T-helper 17 cell (primary cell): ENCODE measurements around the gene USP40. TPM values are rescaled to one million over a fixed set of nuclear protein-coding genes. Genes with fewer than 3 reads are reported as not detected.

Experiments used
- ATAC-seq: fragments of 150-1000 bp; cut with Tn5 transposase; 2 replicates; pipeline ENCODE4 v1.10.0; 2021; ENCODE audit warnings: mild to moderate bottlenecking, moderate library complexity
- DNase-seq, 3 donors: peaks; one replicate each; pipeline versions ENCODE4 v3.0.0 to v3.0.0-alpha.2; 2020 to 2021
- H3K9me3 ChIP-seq: one replicate; pipeline ENCODE4 v1.7.0; 2013; ENCODE audit warnings: low read length, mild to moderate bottlenecking; ENCODE audit not compliant: control insufficient read depth, poor library complexity, severe bottlenecking
- H3K27ac Mint-ChIP-seq: one replicate; pipeline ENCODE4 v1.8.0; 2022; ENCODE audit warnings: mild to moderate bottlenecking, moderate library complexity, mixed read lengths
- H3K27me3 Mint-ChIP-seq: one replicate; pipeline ENCODE4 v1.8.0; 2022; ENCODE audit warnings: mixed read lengths
- H3K36me3 Mint-ChIP-seq: one replicate; pipeline ENCODE4 v1.8.0; 2022; ENCODE audit warnings: low read depth, mixed read lengths
- H3K4me1 Mint-ChIP-seq: one replicate; pipeline ENCODE4 v1.8.0; 2022; ENCODE audit warnings: mild to moderate bottlenecking, mixed read lengths
- H3K4me3 Mint-ChIP-seq: one replicate; pipeline ENCODE4 v1.8.0; 2022; ENCODE audit warnings: mild to moderate bottlenecking, moderate library complexity, mixed read lengths
- total RNA-seq, 4 donors: library from RNA in 2 of 4; stranded (reverse) in 2 of 4; gene quantifications; one replicate each; pipeline ENCODE4 v1.2.3 and lab custom pipeline; 2022 to 2026

Gene USP40
- total RNA-seq, 2 donors from 2014 or later = 10.7 to 14.0 TPM

DNA sequence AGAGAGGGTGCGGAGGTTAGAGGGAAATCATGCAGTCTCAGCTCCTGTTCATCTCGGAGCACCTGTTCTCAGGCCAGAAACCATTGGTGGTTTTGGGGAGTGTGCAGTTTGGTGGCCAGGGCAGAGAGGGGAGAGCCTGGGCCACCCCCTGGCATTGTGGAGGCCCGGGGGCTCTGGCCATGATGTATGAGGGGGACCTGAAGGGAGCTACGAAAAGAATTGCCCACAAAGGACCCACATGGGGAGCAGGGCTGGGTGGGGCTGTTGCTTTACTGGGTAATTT is 124.6 kb downstream of the USP40 start:
- Mint-ChIP-seq H3K27ac (peak overlapping the region; percentile 32), H3K4me1 (peaks cover 25% of the 10 kb centered on the region), H3K36me3 (peaks cover 11% of the 10 kb centered on the region), H3K4me3 (no peak overlapping the region), H3K27me3 (no peaks in the 10 kb centered on the region)
- no peak for DNase-seq
- no peak for ATAC-seq
- H3K9me3 ChIP-seq = no peaks in the 10 kb centered on the region

DNA sequence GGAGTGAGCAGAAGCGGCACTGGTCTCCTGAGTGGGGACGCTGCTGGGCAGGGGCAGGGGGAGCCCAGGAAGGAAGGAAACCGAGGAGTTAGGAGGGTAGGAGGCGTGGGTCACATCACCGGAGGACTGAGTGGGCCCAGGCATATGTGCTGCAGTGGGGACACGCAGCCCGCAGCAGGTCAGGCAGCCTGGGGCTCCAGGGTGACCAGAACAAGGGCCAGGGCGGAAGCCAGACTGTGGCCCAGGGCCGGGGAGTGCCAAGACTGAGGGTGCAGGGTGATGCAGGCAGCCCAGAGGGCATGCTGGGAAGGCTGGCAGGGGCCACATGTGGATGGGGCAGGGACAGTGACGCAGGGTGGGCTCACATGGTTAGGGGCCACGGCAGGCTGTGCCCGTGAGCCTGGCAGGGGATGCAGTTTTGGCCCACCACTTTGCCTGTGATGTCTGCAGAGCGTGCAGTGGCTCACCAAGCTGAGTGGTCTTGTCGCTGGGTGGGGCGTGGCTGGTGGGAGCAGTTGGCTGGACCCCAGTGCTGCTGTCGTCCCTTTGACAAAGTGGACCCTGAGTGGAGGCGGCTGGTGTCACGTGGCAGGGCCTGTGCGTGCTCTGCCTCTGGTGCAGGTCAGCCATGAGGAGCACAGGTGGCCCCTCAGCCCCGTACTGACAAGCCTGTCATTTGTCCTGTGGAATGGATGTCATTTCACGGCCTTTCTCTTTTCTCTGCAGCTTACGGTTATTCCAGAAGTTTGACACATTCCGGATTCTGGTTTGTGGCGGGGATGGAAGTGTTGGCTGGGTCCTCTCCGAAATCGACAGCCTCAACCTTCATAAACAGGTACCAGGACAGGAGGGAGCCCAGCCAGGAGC is 125.2 kb downstream of the USP40 start:
- no peaks in the 10 kb centered on the region for H3K9me3 ChIP-seq
- H3K27ac Mint-ChIP-seq = peak overlapping the region; percentile 84
- no peak overlapping the region for H3K4me3 Mint-ChIP-seq
- ATAC-seq = no peak
- no peaks in the 10 kb centered on the region for H3K27me3 Mint-ChIP-seq
- peaks cover 25% of the 10 kb centered on the region for H3K4me1 Mint-ChIP-seq
- no peak for DNase-seq
- peaks cover 13% of the 10 kb centered on the region for H3K36me3 Mint-ChIP-seq

DNA sequence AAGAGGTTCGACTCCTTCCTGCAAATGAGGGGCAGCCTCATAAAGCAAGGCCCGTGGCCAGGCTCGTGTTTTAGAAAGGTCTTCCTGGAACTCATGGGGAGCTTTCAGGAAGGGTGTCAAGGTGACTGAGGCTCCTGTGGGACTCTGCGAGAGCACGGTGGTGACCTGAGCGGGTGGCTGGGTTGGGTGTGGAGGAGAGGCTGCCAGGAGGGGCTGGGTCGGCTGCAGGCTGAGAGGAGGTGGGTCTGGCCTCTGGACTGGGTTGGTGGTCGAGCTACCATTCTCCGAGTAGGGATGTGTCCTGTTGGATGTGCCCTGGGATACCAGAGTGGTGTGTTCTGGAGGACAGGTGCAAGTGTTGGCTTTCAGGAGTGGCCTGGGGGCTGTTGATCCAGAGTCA is 125.9 kb downstream of the USP40 start:
- no peaks in the 10 kb centered on the region for H3K27me3 Mint-ChIP-seq
- ATAC-seq (no peak), DNase-seq (no peak)
- peak overlapping the region; percentile 84 for H3K27ac Mint-ChIP-seq
- H3K4me1 Mint-ChIP-seq = peaks cover 25% of the 10 kb centered on the region
- H3K4me3 Mint-ChIP-seq = no peak overlapping the region
- H3K9me3 ChIP-seq = no peaks in the 10 kb centered on the region
- peaks cover 13% of the 10 kb centered on the region for H3K36me3 Mint-ChIP-seq

DNA sequence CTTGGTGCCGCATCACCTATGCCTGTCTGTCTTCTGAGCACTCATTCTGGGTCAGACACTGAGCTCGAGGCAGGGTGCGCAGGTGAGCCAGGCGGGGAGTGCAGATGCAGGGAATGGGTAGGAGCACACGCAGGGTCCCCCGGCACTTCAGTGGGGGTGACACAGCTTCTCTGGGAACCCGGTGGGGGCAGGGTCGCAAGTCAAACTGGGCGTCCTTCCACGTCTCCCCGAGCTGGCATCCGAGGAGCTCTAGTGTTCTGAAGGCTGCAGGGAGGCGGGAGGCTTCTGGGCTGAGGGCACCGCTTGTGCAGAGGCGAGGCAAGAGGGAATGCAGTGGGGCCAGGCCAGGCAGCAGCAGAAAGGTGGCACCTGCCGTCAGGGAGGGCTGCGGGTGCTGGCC is 126.3 kb downstream of the USP40 start:
- ATAC-seq (no peak), DNase-seq (no peak)
- H3K27ac Mint-ChIP-seq = peak overlapping the region; percentile 84
- no peak overlapping the region for H3K4me3 Mint-ChIP-seq
- H3K36me3 Mint-ChIP-seq = peaks cover 13% of the 10 kb centered on the region
- peaks cover 25% of the 10 kb centered on the region for H3K4me1 Mint-ChIP-seq
- no peaks in the 10 kb centered on the region for H3K9me3 ChIP-seq
- H3K27me3 Mint-ChIP-seq = no peaks in the 10 kb centered on the region

DNA sequence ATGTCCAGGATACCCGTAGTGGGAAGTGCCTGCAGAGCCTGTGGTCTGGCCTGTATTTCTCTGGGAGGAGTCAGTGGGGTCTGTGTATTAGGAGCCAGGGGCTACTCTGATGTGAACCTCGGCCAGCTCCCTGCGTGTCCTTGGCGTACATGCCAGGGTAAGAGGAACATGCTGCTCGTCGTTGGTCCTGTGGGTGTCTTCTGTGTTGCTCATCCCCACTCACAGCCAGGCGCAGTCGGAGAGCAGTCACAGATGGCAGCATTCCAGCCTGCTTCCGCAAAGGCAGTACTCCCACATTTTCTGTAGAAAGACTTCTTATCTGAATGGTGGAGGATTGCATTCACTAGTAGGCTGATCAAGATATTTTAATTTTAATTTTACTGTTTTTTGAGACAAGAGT is 127.4 kb downstream of the USP40 start:
- DNase-seq = no peak
- H3K36me3 Mint-ChIP-seq = peaks cover 10% of the 10 kb centered on the region
- peaks cover 18% of the 10 kb centered on the region for H3K4me1 Mint-ChIP-seq
- no peak for ATAC-seq
- no peaks in the 10 kb centered on the region for H3K9me3 ChIP-seq
- no peaks in the 10 kb centered on the region for H3K27me3 Mint-ChIP-seq
- peak overlapping the region; percentile 84 for H3K27ac Mint-ChIP-seq
- H3K4me3 Mint-ChIP-seq = no peak overlapping the region

DNA sequence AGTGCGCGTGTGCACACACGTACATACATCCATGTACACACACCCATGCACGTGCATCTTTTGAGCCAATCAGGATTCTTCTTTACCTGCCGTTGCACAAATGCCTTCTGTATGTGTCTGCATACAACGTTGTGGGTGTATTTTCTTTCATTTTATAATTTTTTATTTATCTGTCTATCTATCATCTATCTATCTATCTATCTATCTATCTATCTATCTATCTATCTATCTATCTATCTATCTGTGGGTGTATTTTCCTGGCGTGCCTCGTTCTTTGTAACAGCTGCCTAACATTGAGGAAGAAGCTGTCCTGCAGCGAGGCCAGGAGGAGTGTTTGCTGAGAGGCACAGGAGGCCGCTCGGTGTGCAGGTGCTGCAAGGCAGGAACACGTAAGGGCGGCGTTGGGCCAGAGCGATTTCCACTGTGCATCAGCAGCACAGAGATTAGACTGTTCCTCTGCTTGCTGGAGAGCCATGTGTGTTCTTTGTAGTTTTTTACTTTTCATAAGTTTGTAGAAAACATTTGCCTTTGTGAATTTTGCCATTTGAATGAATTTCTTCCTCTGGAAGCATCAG is 127.9 kb downstream of the USP40 start:
- DNase-seq (no peak), ATAC-seq (no peak)
- peak overlapping the region; percentile 84 for H3K27ac Mint-ChIP-seq
- no peak overlapping the region for H3K4me3 Mint-ChIP-seq
- no peaks in the 10 kb centered on the region for H3K27me3 Mint-ChIP-seq
- peaks cover 10% of the 10 kb centered on the region for H3K36me3 Mint-ChIP-seq
- peaks cover 16% of the 10 kb centered on the region for H3K4me1 Mint-ChIP-seq
- H3K9me3 ChIP-seq = no peaks in the 10 kb centered on the region

DNA sequence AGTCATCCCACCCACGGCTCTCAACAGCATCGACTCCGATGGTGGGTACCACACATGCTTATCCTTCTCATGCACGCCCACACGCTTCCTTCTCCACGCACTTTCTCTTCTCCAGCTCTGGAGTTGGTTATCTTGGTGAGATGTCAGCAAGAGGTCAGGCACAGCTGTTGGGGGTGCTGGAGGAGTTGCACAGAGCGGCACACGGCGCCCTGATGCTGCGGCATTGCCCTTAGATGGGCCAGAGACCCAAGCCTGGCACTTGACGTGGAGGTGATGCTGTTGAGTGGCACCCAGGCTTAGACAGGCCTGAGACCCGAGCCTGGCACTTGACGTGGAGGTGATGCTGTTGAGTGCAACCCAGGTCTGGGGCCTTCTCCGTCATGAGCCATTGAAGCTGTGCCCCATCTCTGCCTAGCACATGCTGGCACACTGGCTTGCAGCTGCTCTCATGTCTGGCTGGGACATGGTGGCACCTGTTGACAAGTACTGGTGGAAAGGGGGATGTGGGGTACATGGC is 129.1 kb downstream of the USP40 start:
- Mint-ChIP-seq H3K27ac (peak overlapping the region; percentile 60), H3K4me1 (peaks cover 12% of the 10 kb centered on the region)
- DNase-seq = no peak

DNA sequence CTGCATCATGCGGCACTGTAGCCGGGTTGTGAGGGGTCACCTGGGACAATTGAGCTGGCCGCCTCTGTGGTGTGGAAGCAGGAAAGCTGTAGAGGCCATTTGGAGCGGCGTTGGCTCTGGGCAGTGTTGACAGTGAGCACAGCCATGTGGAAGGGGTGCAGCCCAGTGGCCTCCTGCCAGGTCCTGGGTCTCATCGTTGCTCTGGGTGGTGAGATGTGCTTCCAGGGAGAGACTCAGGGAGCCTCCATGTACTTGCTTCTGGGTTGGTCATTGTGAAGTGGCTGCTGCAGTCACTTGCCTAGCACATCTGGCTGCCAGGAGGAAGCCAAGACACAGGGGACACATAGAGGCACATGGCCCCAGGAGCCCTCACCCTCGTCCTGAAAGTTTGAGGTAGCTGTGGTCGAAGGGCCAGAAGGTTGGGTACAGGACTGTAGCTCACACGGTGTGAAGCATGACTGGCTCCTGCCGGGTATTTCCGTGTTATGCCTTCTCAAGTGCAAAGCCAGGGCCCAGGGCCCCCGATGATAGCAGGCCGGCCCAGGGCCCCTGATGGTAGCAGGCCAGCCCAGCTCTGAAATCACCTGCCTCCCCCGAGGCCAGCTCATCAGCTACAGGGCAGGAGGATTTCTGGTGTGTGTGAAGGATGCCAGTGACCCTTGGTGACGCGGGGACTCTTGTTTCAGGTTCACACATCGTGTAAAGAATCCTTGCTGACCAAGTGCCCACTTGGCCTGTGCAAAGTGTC is 129.7 kb downstream of the USP40 start:
- Mint-ChIP-seq H3K4me1 (peaks cover 12% of the 10 kb centered on the region), H3K27ac (peak overlapping the region; percentile 60), H3K36me3 (peaks cover 10% of the 10 kb centered on the region), H3K4me3 (no peak overlapping the region), H3K27me3 (no peaks in the 10 kb centered on the region)
- H3K9me3 ChIP-seq = no peaks in the 10 kb centered on the region
- no peak for ATAC-seq
- DNase-seq = no peak

More for the DNA sequence above, 129.1 kb downstream of the USP40 start:
- H3K9me3 ChIP-seq = no peaks in the 10 kb centered on the region
- ATAC-seq = no peak
- no peaks in the 10 kb centered on the region for H3K27me3 Mint-ChIP-seq
- H3K4me3 Mint-ChIP-seq = no peak overlapping the region
- peaks cover 10% of the 10 kb centered on the region for H3K36me3 Mint-ChIP-seq

DNA sequence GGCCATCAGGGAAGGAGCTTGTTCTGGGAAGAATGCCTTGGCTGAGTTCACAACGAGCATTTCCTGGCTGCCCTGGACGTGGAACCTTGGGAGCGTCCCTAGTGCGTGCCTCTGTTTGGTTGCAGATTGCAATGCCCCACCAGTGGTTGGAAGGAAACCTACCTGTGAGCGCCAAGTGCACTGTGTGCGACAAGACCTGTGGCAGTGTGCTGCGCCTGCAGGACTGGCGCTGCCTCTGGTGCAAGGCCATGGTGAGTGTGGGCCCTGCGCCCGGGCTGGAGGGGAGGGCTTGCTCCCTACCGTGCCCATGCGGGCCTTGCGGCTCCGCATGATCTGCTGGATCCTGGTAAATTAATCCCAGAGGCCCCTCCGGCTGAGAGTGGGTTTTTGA is 130.4 kb downstream of the USP40 start:
- DNase-seq (no peak), ATAC-seq (no peak)
- H3K9me3 ChIP-seq = no peaks in the 10 kb centered on the region
- Mint-ChIP-seq H3K4me3 (no peak overlapping the region), H3K36me3 (peaks cover 10% of the 10 kb centered on the region), H3K27me3 (no peaks in the 10 kb centered on the region), H3K4me1 (peaks cover 12% of the 10 kb centered on the region), H3K27ac (peak overlapping the region; percentile 60)

DNA sequence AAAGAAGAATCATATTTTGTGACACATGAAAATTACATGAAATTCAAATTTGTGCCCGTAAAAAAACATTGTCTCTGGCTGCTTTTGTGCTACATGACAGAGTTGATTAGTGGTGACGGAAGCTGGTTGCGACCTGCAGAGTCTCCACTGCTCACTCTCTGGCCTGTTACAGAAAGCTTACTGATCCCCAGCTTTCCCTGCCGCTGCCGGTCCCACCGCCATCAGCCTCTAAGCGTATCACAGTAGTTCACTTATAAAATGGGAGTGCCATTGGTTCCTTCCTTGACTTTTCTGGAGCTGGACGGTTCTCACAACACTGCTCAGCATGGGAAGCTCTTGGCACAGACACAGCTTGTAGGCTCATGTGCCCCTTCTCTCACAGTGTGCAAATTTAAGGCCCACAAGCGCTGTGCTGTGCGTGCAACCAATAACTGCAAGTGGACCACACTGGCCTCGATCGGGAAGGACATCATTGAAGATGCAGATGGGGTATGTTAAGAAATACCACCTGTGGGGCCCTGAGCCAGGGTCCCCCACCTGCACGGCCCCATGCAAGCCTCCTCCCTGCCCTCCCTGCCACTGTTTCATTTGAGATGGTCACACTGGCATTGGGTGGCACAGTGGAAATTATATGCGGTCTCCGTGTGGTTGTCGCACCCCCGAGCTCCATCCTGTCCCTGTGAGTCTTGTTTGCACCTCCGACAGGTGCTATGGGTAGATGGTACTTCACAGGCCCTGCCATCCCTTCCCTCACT is 131.0 kb downstream of the USP40 start:
- H3K9me3 ChIP-seq = no peaks in the 10 kb centered on the region
- Mint-ChIP-seq H3K4me3 (no peak overlapping the region), H3K27me3 (no peaks in the 10 kb centered on the region), H3K27ac (peak overlapping the region; percentile 60), H3K4me1 (peaks cover 12% of the 10 kb centered on the region), H3K36me3 (peaks cover 10% of the 10 kb centered on the region)
- no peak for ATAC-seq
- no peak for DNase-seq

DNA sequence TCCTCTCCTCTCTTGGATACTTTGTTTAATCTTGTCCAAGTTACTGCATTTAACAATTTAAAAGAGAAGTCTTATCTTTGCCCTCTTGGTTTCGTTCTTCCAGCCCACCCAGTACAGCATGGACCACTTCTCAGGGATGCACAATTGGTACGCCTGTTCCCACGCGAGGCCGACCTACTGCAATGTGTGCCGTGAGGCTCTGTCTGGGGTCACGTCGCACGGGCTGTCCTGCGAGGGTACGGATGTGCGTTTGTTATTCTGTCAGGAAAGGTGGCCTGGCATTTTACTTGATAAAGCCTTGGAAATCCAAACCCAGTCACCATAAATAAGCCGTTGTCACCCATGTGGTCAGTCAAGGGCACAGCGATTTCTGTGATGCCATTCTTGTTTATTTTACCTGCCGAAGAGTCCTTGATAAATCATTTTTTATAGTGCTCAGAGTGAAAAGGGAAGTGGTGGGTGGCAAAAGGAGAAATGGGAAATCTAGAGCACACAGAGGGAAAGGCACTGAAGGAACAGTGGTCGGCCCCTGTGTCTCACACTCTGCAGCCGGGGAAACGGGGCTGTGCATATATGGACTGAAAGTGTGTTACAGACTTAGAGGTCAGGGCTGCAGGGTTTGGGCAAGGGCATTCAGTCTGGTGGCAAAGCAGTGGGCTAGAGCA is 131.8 kb downstream of the USP40 start:
- no peaks in the 10 kb centered on the region for H3K9me3 ChIP-seq
- Mint-ChIP-seq H3K4me1 (peaks cover 18% of the 10 kb centered on the region), H3K27me3 (no peaks in the 10 kb centered on the region), H3K4me3 (no peak overlapping the region), H3K27ac (peak overlapping the region; percentile 60), H3K36me3 (peaks cover 9% of the 10 kb centered on the region)
- ATAC-seq (no peak), DNase-seq (no peak)

DNA sequence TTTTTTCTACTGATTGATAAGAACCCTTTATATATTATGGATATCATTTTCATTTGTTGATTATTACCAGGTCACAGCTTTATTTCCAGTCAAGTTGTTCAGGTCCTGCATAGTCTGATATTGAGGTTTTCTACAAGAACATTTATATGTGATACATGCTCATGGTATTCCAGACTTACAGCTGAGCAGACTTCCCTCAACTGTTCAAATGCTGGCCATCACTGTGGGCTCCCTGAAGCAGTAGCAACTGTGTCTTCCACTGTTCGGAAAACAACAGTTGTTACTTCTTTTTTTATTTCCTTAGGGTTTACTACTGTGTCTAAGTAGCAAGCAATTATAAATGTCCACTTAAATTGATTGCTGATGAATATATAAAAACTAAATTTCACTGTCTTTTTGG is 132.8 kb downstream of the USP40 start:
- H3K36me3 Mint-ChIP-seq = peaks cover 2% of the 10 kb centered on the region
- no peaks in the 10 kb centered on the region for H3K27me3 Mint-ChIP-seq
- DNase-seq = no peak
- no peaks in the 10 kb centered on the region for H3K9me3 ChIP-seq
- H3K4me3 Mint-ChIP-seq = no peak overlapping the region
- no peak for ATAC-seq
- peak overlapping the region; percentile 11 for H3K27ac Mint-ChIP-seq
- peaks cover 26% of the 10 kb centered on the region for H3K4me1 Mint-ChIP-seq
